ENCODE data around the gene ACER1. TPM values are rescaled to one million over a fixed set of nuclear protein-coding genes. Genes with fewer than 3 reads are reported as not detected.
"Not testable (repeated sequence)": the region's sequence is repeated elsewhere in the genome, so short reads cannot be mapped to it uniquely, and the experiment has no call there.

The ACER1 gene
- total RNA-seq, 1 donor from 2014 or later, result not detected

GRCh38 chr19:6288737-6289136 is 44.7 kb downstream of the ACER1 start:
- DNase-seq (ENCODE audit: low read depth, low spot score), result no peak

GRCh38 chr19:6287269-6287885 is 46.0 kb downstream of the ACER1 start:
- DNase-seq (ENCODE audit: low read depth, low spot score), result no peak

DNA sequence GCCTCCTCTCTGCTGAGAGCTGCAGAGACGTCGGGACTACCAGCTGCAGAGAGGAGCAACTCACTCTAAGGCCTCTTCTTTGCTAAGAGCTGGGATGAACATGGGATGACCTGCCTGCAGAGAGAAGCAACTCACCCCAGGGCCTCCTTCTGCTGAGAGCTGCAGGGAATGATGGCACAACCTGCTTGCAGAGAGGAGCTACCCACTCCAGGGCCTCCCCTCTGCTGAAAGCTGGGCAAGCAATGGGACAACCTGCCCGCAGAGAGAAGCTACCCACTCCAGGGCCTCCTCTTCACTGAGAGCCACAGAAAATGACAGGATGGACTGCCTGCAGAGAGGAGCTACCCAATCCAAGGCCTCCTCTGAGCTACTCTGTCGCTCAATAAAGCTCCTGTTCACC is 46.7 kb downstream of the ACER1 start:
- DNase-seq (ENCODE audit: low read depth, low spot score), result no peak

GRCh38 chr19:6282393-6282792 is 51.0 kb downstream of the ACER1 start:
- not testable (repeated sequence) for DNase-seq (ENCODE audit: low read depth, low spot score)

GRCh38 chr19:6279931-6280591 is 53.4 kb downstream of the ACER1 start, which contains the start of gene MLLT1:
Gene MLLT1, minus strand, starts transcription at chr19:6279975. Its CDS starts 191 bp downstream, at chr19:6279784.
- peak; percentile 91 for DNase-seq (ENCODE audit: low read depth, low spot score)

GRCh38 chr19:6279620-6279930 is 53.8 kb downstream of the ACER1 start:
- DNase-seq (ENCODE audit: low read depth, low spot score), result no peak

GRCh38 chr19:6278740-6279619 is 54.4 kb downstream of the ACER1 start:
- no peak for DNase-seq (ENCODE audit: low read depth, low spot score)

GRCh38 chr19:6278051-6278450 is 55.4 kb downstream of the ACER1 start:
- no peak for DNase-seq (ENCODE audit: low read depth, low spot score)

GRCh38 chr19:6276447-6276846 is 57.0 kb downstream of the ACER1 start:
- DNase-seq (ENCODE audit: low read depth, low spot score), result no peak

GRCh38 chr19:6275170-6275744 is 58.2 kb downstream of the ACER1 start:
- DNase-seq (ENCODE audit: low read depth, low spot score), result no peak

DNA sequence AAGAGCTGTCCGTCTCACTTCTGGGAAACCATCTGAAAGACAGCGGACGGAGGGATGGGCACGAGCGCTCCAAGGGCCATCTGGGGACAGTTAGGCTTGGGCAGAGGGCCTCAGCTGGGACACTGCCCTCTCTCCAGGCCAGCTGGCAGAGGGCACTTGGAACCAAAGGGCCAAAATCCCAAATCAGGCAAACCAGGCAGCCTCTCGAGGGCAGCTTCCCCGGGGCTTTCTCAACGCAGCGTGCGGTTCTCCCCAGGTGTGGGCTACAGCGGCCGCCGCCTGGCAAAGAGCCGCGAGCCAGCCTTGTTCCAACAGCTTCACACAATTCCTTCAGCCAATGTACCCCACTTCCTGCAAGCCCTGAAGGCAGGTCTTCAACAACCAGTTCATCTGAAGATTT is 58.7 kb downstream of the ACER1 start:
- DNase-seq (ENCODE audit: low read depth, low spot score), result no peak

DNA sequence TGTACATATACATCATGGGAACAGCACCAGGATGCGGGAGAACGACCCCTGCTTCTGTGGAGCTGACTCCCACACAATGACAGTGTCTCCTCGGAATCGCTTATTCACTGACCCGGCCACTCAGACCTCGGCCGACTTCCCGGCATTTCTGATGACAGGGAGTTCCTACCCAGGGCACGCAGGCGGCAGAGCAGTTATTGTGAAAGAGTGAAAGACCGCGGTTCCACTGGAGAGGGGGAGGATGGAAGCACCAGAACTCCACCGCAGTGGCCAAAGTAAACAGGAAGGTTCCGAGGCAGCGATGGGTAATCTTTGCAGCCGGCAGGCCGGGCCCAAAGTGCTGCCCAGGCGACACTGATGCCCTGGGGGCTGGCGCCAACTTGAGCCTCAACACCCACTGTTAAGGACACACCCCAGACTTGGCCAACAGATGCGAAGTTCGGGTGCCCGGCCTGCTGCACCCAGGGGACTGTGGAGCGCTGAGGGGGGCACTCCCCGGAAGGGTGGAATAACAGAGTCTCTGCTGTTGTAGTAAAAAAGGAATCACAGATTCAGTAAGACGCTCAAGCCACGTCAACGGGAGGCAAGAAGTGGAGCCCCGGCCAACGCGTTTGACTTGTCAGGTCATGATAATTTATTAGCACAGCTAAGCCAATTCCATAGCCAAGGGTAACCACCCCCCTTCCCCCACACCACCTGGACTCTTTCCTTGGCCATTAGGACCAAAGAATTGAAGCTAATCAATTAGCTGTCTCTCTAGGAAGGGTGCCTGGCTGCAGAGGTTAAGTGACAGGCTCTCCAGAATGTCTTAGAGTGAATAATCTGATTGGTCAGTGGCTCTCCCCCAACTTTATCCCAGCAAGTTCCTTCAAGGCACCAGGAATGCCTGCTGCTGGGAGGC is 59.5 kb downstream of the ACER1 start:
- DNase-seq (ENCODE audit: low read depth, low spot score), result peak; percentile 56

- no peak for DNase-seq (ENCODE audit: low read depth, low spot score)
Measured at GRCh38 chr19:6272913-6273600, 60.4 kb downstream of the ACER1 start.

DNA sequence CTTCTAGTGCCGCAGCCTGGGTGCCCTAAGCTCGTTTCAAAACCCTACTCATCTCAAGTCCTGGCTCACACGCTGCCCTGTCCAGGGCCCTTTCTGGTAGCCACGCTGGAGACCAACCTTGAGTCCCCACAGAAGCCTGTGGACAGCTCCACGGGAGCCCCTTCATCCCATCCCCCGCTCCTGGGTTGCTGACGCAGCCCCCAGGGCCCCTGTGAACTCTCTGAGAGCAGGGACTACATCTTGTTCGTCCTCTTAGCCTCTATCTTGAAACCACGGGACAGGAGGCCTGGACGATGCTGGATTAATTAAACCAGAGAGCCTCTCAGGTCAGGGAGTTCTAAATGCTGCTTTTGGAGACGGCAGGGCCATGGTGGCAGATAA is 61.0 kb downstream of the ACER1 start:
- no peak for DNase-seq (ENCODE audit: low read depth, low spot score)

GRCh38 chr19:6271721-6272410 is 61.5 kb downstream of the ACER1 start:
- no peak for DNase-seq (ENCODE audit: low read depth, low spot score)

DNA sequence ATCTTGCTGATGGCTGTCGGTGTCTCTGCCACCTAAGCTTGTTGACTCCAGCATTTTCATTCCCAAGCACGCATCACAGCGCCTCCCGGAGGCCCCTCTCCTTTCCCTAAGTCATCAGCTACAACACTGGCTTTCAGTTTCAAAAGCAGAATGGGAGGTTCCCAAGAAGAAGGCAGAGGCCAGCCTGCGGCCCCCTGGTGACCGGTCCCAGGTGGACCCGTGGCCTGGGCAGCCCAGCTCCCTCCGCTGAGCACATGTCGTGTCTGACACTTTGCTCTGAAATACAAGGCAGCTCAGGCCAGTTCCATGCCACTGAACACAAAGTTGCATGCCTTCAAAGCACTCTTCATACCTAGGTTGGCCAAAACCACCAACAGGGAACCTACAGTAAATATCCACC is 62.2 kb downstream of the ACER1 start:
- no peak for DNase-seq (ENCODE audit: low read depth, low spot score)

DNA sequence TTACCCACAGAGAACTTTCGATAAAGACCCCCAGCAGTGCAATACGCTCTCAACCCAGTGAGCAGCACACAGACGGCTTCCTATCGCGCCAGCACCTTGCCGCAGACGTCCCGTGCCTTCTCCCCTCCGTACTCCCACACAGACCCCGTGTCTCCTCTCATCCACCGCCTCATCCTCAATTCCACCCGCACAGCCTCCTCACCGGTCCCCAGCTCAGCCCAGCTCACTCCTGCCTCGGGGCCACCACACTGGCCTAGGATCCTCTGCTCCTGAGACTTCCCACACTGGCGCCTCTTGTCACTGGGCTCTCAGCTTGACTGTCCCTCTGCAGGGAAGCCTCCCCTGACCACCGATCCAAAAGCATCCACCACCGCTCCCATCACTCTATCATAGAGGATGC is 62.6 kb downstream of the ACER1 start:
- no peak for DNase-seq (ENCODE audit: low read depth, low spot score)

DNA sequence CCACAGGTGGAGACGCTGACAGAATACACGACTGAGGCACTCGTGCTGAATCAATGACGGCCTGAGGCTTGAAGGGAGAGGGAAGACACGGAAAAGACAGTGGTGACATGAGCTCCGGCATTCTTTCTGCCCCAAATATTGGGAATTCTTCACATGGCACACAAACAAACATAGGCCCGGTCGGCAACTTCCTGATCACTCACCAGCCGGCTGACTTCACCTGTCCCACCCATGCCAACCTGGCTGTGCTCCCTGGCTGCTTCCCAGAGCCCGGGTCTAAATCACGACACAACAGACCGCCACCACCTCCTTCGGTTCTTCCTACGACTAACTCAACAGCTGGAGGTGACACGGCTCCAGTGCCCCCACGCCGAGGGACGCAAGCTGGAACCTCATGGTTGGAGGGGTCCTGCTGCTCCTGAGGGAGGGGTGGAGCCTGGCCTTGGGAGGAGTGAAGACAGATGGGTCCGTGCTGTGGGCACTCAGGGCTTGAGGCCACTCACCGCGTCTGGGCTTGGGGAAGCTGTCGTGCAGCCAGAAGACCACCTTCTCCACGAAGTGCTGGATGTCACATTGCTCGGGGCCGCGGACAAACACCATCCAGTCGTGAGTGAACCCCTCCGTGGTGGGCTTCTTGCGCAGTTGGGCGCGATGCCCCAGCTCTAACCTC is 63.2 kb downstream of the ACER1 start:
- no peak for DNase-seq (ENCODE audit: low read depth, low spot score)
